HUES6 (cell line): Measurements from ENCODE around the gene CENPL.
"Not testable (repeated sequence)": the region's sequence is repeated elsewhere in the genome, so short reads cannot be mapped to it uniquely, and the experiment has no call there.

Source experiments
- H3K27ac ChIP-seq: 2 replicates; pipeline ENCODE4 v1.7.0; 2013; ENCODE audit warnings: low read depth, mild to moderate bottlenecking, low read length, inconsistent platforms
- H3K27me3 ChIP-seq: 2 replicates; pipeline ENCODE4 v1.6.1; 2013; ENCODE audit warnings: low read length; ENCODE audit not compliant: control insufficient read depth, insufficient read depth
- H3K36me3 ChIP-seq: 2 replicates; pipeline ENCODE4 v1.6.1; 2013; ENCODE audit warnings: low read length; ENCODE audit not compliant: control insufficient read depth, insufficient read depth
- H3K4me1 ChIP-seq: 2 replicates; pipeline ENCODE4 v1.6.1; 2013; ENCODE audit warnings: low read length; ENCODE audit not compliant: control insufficient read depth, insufficient read depth
- H3K4me3 ChIP-seq: 2 replicates; pipeline ENCODE4 v1.5.1; 2013; ENCODE audit warnings: low read depth, low read length
- H3K9ac ChIP-seq: one replicate; pipeline ENCODE4 v1.6.1; 2013; ENCODE audit warnings: mild to moderate bottlenecking, low read length
- H3K9me3 ChIP-seq: 2 replicates; pipeline ENCODE4 v1.6.1; 2013; ENCODE audit warnings: low read depth, low read length; ENCODE audit not compliant: control insufficient read depth, insufficient read depth

Gene CENPL

GRCh38 chr1:173789841-173790240, 34.8 kb downstream of the CENPL start:
- H3K9me3 ChIP-seq, result no peaks in the 10 kb centered on the region
- H3K9ac ChIP-seq, result no peak overlapping the region
- peaks cover 19% of the 10 kb centered on the region for H3K36me3 ChIP-seq
- peaks cover 5% of the 10 kb centered on the region; the same call in 1 of the 2 replicates for H3K4me1 ChIP-seq
- no peak overlapping the region for H3K4me3 ChIP-seq
- no peak overlapping the region for H3K27ac ChIP-seq
- no peaks in the 10 kb centered on the region for H3K27me3 ChIP-seq

- peaks cover 30% of the 10 kb centered on the region for H3K36me3 ChIP-seq
- H3K27me3 ChIP-seq, result no peaks in the 10 kb centered on the region
- H3K4me1 ChIP-seq, result no peaks in the 10 kb centered on the region
- H3K9me3 ChIP-seq, result no peaks in the 10 kb centered on the region
- H3K27ac ChIP-seq, result no peak overlapping the region
- no peak overlapping the region for H3K9ac ChIP-seq
- H3K4me3 ChIP-seq, result no peak overlapping the region
Observed at GRCh38 chr1:173784997-173785396, 39.7 kb downstream of the CENPL start.

GRCh38 chr1:173779936-173780335, 44.7 kb downstream of the CENPL start:
- Histone ChIP-seq H3K27ac (no peak overlapping the region), H3K36me3 (peaks cover 29% of the 10 kb centered on the region), H3K9me3 (no peaks in the 10 kb centered on the region), H3K4me1 (no peaks in the 10 kb centered on the region), H3K4me3 (no peak overlapping the region), H3K9ac (no peak overlapping the region), H3K27me3 (no peaks in the 10 kb centered on the region)

- Histone ChIP-seq H3K9me3 (no peaks in the 10 kb centered on the region), H3K4me3 (no peak overlapping the region), H3K27me3 (no peaks in the 10 kb centered on the region), H3K36me3 (peaks cover 11% of the 10 kb centered on the region), H3K27ac (no peak overlapping the region), H3K4me1 (no peaks in the 10 kb centered on the region), H3K9ac (no peak overlapping the region)
Observed at GRCh38 chr1:173775578-173776226, 49.0 kb downstream of the CENPL start.

DNA sequence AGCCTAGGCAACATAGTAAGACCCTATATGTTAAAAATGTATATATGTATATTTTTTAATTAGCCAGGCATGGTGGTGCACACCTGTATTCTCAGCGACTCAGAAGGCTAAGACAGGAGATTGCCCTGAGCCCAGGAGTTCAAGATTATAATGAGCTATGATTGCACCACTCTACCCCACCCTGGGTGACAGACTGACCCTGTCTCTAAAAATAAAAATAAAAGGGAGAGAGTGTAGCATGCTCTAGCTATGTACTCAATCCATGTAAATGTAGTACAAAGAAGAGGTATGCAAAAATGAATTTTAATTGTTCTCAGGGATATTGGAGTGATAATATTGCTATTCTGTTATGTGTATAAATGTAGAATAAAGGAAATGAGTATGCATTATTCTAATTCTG, 53.1 kb downstream of the CENPL start:
- Histone ChIP-seq H3K9me3 (no peaks in the 10 kb centered on the region), H3K9ac (no peak overlapping the region), H3K27me3 (no peaks in the 10 kb centered on the region), H3K4me3 (no peak overlapping the region), H3K4me1 (no peaks in the 10 kb centered on the region), H3K27ac (no peak overlapping the region), H3K36me3 (peaks cover 11% of the 10 kb centered on the region)

DNA sequence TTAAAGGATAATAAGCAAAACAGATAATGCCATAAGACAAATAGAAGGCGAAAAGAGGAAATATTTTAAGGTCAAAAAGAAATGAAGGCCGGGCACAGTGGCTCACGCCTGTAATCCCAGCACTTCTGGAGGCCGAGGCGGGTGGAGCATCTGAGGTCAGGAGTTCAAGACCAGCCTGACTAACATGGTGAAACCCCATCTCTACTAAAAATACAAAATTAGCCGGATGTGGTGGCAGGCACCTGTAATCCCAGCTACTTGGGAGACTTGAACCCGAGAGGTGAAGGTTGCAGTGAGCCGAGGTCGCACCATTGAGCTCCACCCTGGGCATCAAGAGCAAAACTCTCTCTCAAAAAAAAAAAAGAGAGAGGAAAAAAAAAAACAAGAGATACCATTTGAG, 54.4 kb downstream of the CENPL start:
- H3K27me3 ChIP-seq, H3K9ac ChIP-seq, H3K4me1 ChIP-seq: not testable (repeated sequence)

DNA sequence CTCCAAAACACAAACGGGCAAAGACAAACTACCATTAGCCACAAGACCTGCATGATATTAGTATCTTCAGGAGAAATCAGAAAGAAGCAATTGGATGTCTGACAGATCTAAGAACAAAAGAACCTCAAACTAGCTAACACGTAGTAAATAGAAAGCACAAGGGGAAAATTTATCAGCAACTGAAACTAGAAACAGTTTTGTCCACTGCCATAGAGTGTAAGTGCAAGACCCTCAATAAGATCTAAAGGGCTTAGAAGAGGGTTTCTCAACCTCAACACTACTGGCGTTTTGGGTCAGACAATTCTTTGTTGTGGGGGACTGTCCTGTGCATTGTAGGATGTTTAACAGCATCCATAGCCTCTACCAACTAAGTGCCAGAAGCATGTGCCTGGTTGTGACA, 55.9 kb downstream of the CENPL start:
- H3K9ac ChIP-seq, result no peak overlapping the region
- H3K4me1 ChIP-seq, result no peaks in the 10 kb centered on the region
- no peaks in the 10 kb centered on the region; the same call in 1 of the 2 replicates for H3K36me3 ChIP-seq

More for the DNA sequence above, 54.4 kb downstream of the CENPL start:
- not testable (repeated sequence) for H3K27ac ChIP-seq, H3K4me3 ChIP-seq, H3K9me3 ChIP-seq, H3K36me3 ChIP-seq

GRCh38 chr1:173768206-173768605, 56.5 kb downstream of the CENPL start:
- Histone ChIP-seq H3K36me3 (no peaks in the 10 kb centered on the region; the same call in 1 of the 2 replicates), H3K27me3 (no peaks in the 10 kb centered on the region), H3K9me3 (peaks cover 10% of the 10 kb centered on the region), H3K4me3 (no peak overlapping the region), H3K4me1 (no peaks in the 10 kb centered on the region), H3K27ac (no peak overlapping the region), H3K9ac (no peak overlapping the region)

More for the DNA sequence above, 55.9 kb downstream of the CENPL start:
- no peak overlapping the region for H3K4me3 ChIP-seq
- H3K9me3 ChIP-seq, result peaks cover 8% of the 10 kb centered on the region
- H3K27me3 ChIP-seq, result no peaks in the 10 kb centered on the region
- H3K27ac ChIP-seq, result no peak overlapping the region

- H3K9me3 ChIP-seq, result peaks cover 10% of the 10 kb centered on the region
- H3K27ac ChIP-seq, H3K36me3 ChIP-seq, H3K4me3 ChIP-seq, H3K27me3 ChIP-seq, H3K4me1 ChIP-seq, H3K9ac ChIP-seq: not testable (repeated sequence)
Observed at GRCh38 chr1:173764331-173764730, 60.4 kb downstream of the CENPL start.

DNA sequence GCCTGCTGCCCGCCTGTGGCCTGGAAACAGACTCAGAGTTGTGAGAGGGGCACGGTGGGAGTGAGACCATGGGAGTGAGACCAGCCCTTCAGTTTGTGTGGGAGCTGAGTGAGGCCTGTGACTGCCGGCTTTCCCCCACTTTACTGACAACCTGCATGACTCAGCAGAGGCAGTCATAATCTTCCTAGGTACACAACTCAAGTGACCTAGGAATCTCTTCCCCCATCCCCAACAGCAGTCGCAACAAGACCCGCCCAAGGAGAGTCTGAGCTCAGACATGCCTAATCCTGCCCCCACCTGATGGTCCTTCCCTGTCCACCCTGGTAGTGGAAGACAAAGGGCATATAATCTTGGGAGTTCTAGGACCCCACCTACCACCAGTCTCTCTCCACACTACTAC, 65.7 kb downstream of the CENPL start:
- peaks cover 3% of the 10 kb centered on the region; the same call in 1 of the 2 replicates for H3K4me1 ChIP-seq
- H3K36me3 ChIP-seq, result peaks cover 33% of the 10 kb centered on the region
- no peak overlapping the region for H3K9ac ChIP-seq
- peaks cover 6% of the 10 kb centered on the region for H3K9me3 ChIP-seq
- H3K4me3 ChIP-seq, result no peak overlapping the region
- no peaks in the 10 kb centered on the region for H3K27me3 ChIP-seq
- H3K27ac ChIP-seq, result 0 out of 2 replicates have a peak overlapping the region, but pooled peaks have one; percentile 39

DNA sequence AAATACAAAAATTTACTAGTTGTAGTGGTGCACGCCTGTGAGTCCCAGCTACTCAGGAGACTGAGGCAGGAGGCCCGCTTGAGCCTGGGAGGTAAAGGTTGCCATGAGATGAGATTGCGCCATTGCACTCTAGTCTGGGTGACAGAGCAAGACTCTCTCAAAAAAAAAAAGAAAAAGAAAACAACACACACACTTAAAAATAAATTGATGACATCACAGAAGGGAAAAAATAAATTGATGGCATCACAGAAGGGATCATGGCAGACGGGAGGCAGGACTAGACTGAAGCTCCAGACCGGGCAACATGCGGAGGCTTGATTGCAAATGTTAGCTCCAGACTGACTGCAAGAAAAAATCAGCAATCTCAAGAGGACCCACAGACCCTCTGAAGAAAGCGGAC, 66.6 kb downstream of the CENPL start:
- peaks cover 33% of the 10 kb centered on the region for H3K36me3 ChIP-seq
- H3K9ac ChIP-seq, result no peak overlapping the region
- peaks cover 2% of the 10 kb centered on the region; the same call in 1 of the 2 replicates for H3K9me3 ChIP-seq
- no peak overlapping the region for H3K27ac ChIP-seq
- H3K4me3 ChIP-seq, result no peak overlapping the region
- peaks cover 3% of the 10 kb centered on the region; the same call in 1 of the 2 replicates for H3K4me1 ChIP-seq
- no peaks in the 10 kb centered on the region for H3K27me3 ChIP-seq
